Measurements from ENCODE around the gene CHRDL2. TPM values are rescaled to one million over a fixed set of nuclear protein-coding genes. Genes with fewer than 3 reads are reported as not detected.

Gene CHRDL2
- total and polyA plus RNA-seq, 9 donors: 0.22 to 12.3 (median 2.7) TPM; not detected in 4

GRCh38 chr11:74743640-74744039 lies 12.4 kb upstream of the CHRDL2 start:
- Histone ChIP-seq H3K27ac (no peak overlapping the region), H3K36me3 (no peaks in the 10 kb centered on the region), H3K4me3 (no peak overlapping the region), H3K9me3 (no peaks in the 10 kb centered on the region), H3K27me3 (no peaks in the 10 kb centered on the region), H3K4me1 (ENCODE audit: insufficient read depth) (peaks cover 4% of the 10 kb centered on the region)
- intact Hi-C loops (cut with DNase I): loop anchor here in 1 of 4 donors (10.0 kb wide), 1 partner anchor 1409 kb away; no protein-coding TSS in a partner anchor
- no peak for DNase-seq
- no peak for TF ChIP-seq POLR2A (IDR thresholded peaks at IDR 0.05)
- TF ChIP-seq EP300 (IDR thresholded peaks at IDR 0.05): no peak
- TF ChIP-seq CTCF (IDR thresholded peaks at IDR 0.05): no peak

DNA sequence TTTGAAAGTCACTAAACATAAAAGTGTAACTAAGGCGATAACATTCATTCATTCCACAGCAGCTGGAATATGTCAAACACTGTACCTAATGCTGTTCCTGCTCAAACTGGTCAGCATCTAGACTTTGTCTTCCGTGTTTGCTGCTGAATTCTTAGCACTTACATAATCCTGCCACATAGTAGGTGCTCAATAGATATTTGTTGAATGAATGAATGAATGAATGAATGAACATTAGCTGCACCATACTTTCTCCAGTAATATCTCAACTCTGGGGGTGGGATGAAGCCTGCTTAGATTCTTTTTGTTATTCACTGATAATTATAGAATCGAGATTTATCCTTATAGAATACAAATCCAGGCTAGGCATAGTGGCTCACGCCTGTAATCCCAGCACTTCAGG lies 10.8 kb upstream of the CHRDL2 start:
- intact Hi-C loops (cut with DNase I): loop anchor here in 1 of 4 donors (10.0 kb wide), 1 partner anchor 1407 kb away; no protein-coding TSS in a partner anchor
- Histone ChIP-seq H3K36me3 (no peaks in the 10 kb centered on the region), H3K4me3 (no peak overlapping the region), H3K27ac (no peak overlapping the region), H3K4me1 (ENCODE audit: insufficient read depth) (no peaks in the 10 kb centered on the region), H3K27me3 (no peaks in the 10 kb centered on the region), H3K9me3 (no peaks in the 10 kb centered on the region)
- TF ChIP-seq CTCF (IDR thresholded peaks at IDR 0.05): no peak
- no peak for TF ChIP-seq POLR2A (IDR thresholded peaks at IDR 0.05)
- no peak for TF ChIP-seq EP300 (IDR thresholded peaks at IDR 0.05)
- no peak for DNase-seq
- WGBS, 3 donors: 53 to 63% (median 62%) methylated on average over 4 of the region's 4 CpGs

- Histone ChIP-seq H3K36me3 (no peaks in the 10 kb centered on the region), H3K9me3 (no peaks in the 10 kb centered on the region), H3K27ac (no peak overlapping the region), H3K27me3 (no peaks in the 10 kb centered on the region), H3K4me1 (ENCODE audit: insufficient read depth) (no peaks in the 10 kb centered on the region), H3K4me3 (no peak overlapping the region)
- intact Hi-C loops (cut with DNase I): loop anchor here in 1 of 4 donors (10.0 kb wide), 2 partner anchors 135 to 1405 kb away; no protein-coding TSS in a partner anchor
- 21 to 22% (median 22%) methylated on average over 8 of the region's 8 CpGs for WGBS, 3 donors
- DNase-seq: peak in 3 of 5 donors; percentile 51 to 54 (median 52)
- TF ChIP-seq EP300 (IDR thresholded peaks at IDR 0.05) (no peak), CTCF (IDR thresholded peaks at IDR 0.05) (peak; percentile 55 to 67 (median 56)), POLR2A (IDR thresholded peaks at IDR 0.05) (no peak)
These were observed 8.5 kb upstream of the CHRDL2 start for GRCh38 chr11:74739546-74740270.

DNA sequence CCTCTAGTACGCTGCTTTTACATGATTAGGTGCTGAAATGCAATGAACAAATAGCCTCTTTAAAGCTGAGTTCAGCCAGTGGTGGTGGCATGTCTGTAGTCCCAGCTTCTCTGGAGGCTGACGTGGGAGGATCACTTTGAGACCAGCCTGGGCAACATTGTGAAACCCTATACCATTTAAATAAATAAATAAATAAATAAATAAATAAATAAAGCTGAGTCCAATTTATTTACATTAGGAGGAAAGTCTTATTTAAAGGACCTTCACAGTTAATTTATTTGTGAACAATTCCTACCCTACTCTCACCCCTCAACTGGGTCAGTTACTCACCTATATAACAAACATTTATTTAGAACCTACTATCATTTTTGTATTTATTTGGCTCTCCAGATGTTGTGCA lies 4.8 kb upstream of the CHRDL2 start:
- TF ChIP-seq EP300 (IDR thresholded peaks at IDR 0.05) (no peak), CTCF (IDR thresholded peaks at IDR 0.05) (no peak), POLR2A (IDR thresholded peaks at IDR 0.05) (no peak)
- 93 to 96% (median 94%) methylated on average over 2 of the region's 2 CpGs for WGBS, 3 donors

More for the DNA sequence above, 4.8 kb upstream of the CHRDL2 start:
- no peak overlapping the region for H3K4me3 ChIP-seq
- H3K27ac ChIP-seq: no peak overlapping the region
- no peaks in the 10 kb centered on the region for H3K36me3 ChIP-seq
- no peaks in the 10 kb centered on the region for H3K9me3 ChIP-seq
- intact Hi-C loops (cut with DNase I): loop anchor here in 1 of 4 donors (10.0 kb wide), 1 partner anchor 131 kb away; no protein-coding TSS in a partner anchor
- H3K4me1 ChIP-seq (ENCODE audit: insufficient read depth): no peaks in the 10 kb centered on the region
- DNase-seq: no peak
- H3K27me3 ChIP-seq: no peaks in the 10 kb centered on the region

All from ovary (tissue), 9 donors.